Endodermal cell (in vitro differentiated cells): ENCODE data around the gene SMYD3. TPM values are rescaled to one million over a fixed set of nuclear protein-coding genes. Genes with fewer than 3 reads are reported as not detected.

ENCODE experiments used
- DNase-seq: peaks from one replicate; pipeline ENCODE4 v3.0.0-alpha.2; 2017
- H3K27ac ChIP-seq: 2 replicates; pipeline ENCODE4 v1.5.1; 2013; ENCODE audit warnings: mild to moderate bottlenecking, low read depth, low read length, moderate library complexity
- H3K27me3 ChIP-seq: 2 replicates; pipeline ENCODE4 v1.6.1; 2013; ENCODE audit warnings: mild to moderate bottlenecking, low read length, moderate library complexity; ENCODE audit not compliant: insufficient read depth, control insufficient read depth, poor library complexity, severe bottlenecking
- H3K36me3 ChIP-seq: 2 replicates; pipeline ENCODE4 v1.7.0; 2013; ENCODE audit warnings: mild to moderate bottlenecking, low read length, moderate library complexity; ENCODE audit not compliant: control insufficient read depth, insufficient read depth
- H3K4me1 ChIP-seq: one replicate; pipeline ENCODE4 v1.7.0; 2013; ENCODE audit warnings: low read length; ENCODE audit not compliant: control insufficient read depth, insufficient read depth
- H3K4me3 ChIP-seq: 2 replicates; pipeline ENCODE4 v1.5.1; 2013; ENCODE audit warnings: mild to moderate bottlenecking, low read length, moderate library complexity
- H3K9ac ChIP-seq: 2 replicates; pipeline ENCODE4 v1.6.1; 2013; ENCODE audit warnings: mild to moderate bottlenecking, low read length, moderate library complexity; ENCODE audit not compliant: poor library complexity, severe bottlenecking; ENCODE audit errors: extremely low read depth
- H3K9me3 ChIP-seq: 2 replicates; pipeline ENCODE4 v1.6.1; 2013; ENCODE audit warnings: mild to moderate bottlenecking, low read length, moderate library complexity; ENCODE audit not compliant: control insufficient read depth
- H3K27ac Mint-ChIP-seq: 2 replicates; pipeline ENCODE4 v1.8.0; 2020; ENCODE audit warnings: mixed read lengths
- H3K27me3 Mint-ChIP-seq: 2 replicates; pipeline ENCODE4 v1.8.0; 2021; ENCODE audit warnings: mild to moderate bottlenecking, mixed read lengths; ENCODE audit not compliant: insufficient read depth
- H3K36me3 Mint-ChIP-seq: 2 replicates; pipeline ENCODE4 v1.8.0; 2020; ENCODE audit warnings: low read depth, mixed read lengths
- H3K4me1 Mint-ChIP-seq: 2 replicates; pipeline ENCODE4 v1.8.0; 2020; ENCODE audit warnings: mixed read lengths
- H3K4me3 Mint-ChIP-seq: 2 replicates; pipeline ENCODE4 v1.8.0; 2020; ENCODE audit warnings: mild to moderate bottlenecking, moderate library complexity, mixed read lengths
- H3K9me3 Mint-ChIP-seq: 2 replicates; pipeline ENCODE4 v1.8.0; 2020; ENCODE audit warnings: mild to moderate bottlenecking, mixed read lengths
- CTCF ChIP-seq: fragments of 200-600 bp; sonication (generic); conservative IDR thresholded peaks from 2 replicates; pipeline ENCODE4 v1.5.0; 2021; ENCODE audit warnings: antibody characterized with exemption, mild to moderate bottlenecking
- WGBS, 2 experiments: methylation state at CpG; one replicate each; pipeline versions ENCODE4 v1.1.5 to v1.1.7; 2013; ENCODE audit warnings: missing lambda C conversion rate in 2 of 2, mixed read lengths in 1 of 2; ENCODE audit not compliant: insufficient coverage in 1 of 2, insufficient read length in 1 of 2; 5-methylcytosine and 5-hydroxymethylcytosine counted together
- total RNA-seq, 2 donors: library from RNA; stranded (reverse); fragmentation: NEBNext Ultra II Directional in 1 of 2; extraction: Animal tissue kit (Norgen Biotek cat#: 25700) in 1 of 2; gene quantifications; 2 replicates in 1 of 2; 3 replicates in 1 of 2; pipeline ENCODE4 v1.2.1, GENCODE V29; 2021

SMYD3 gene
- total RNA-seq, 2 donors from 2014 or later = 32.3 to 45.8 TPM

GRCh38 chr1:246165826-246166709 lies 341.0 kb downstream of the SMYD3 start:
- no peak overlapping the region for H3K27ac ChIP-seq

GRCh38 chr1:246164764-246165163 lies 342.3 kb downstream of the SMYD3 start:
- no peak overlapping the region for H3K27ac ChIP-seq
- Mint-ChIP-seq H3K27me3 (no peaks in the 10 kb centered on the region), H3K27ac (no peak overlapping the region), H3K4me1 (peaks cover 8% of the 10 kb centered on the region), H3K9me3 (no peaks in the 10 kb centered on the region), H3K36me3 (no peaks in the 10 kb centered on the region), H3K4me3 (no peak overlapping the region)
- H3K4me1 ChIP-seq = no peaks in the 10 kb centered on the region
- H3K9me3 ChIP-seq = no peaks in the 10 kb centered on the region
- H3K9ac ChIP-seq = no peak overlapping the region
- DNase-seq = no peak
- no peak overlapping the region for H3K4me3 ChIP-seq
- 96 to 97% methylated on average over 9 of the region's 9 CpGs for WGBS, 2 experiments
- no peak for TF ChIP-seq CTCF
- H3K36me3 ChIP-seq = no peaks in the 10 kb centered on the region
- no peaks in the 10 kb centered on the region for H3K27me3 ChIP-seq

More at GRCh38 chr1:246165826-246166709, 341.0 kb downstream of the SMYD3 start:
- no peak for DNase-seq
- no peak overlapping the region for H3K4me3 Mint-ChIP-seq
- H3K27ac Mint-ChIP-seq = no peak overlapping the region
- no peaks in the 10 kb centered on the region for H3K36me3 Mint-ChIP-seq
- Histone ChIP-seq H3K36me3 (no peaks in the 10 kb centered on the region), H3K4me3 (no peak overlapping the region), H3K27me3 (no peaks in the 10 kb centered on the region), H3K9me3 (no peaks in the 10 kb centered on the region), H3K9ac (no peak overlapping the region), H3K4me1 (no peaks in the 10 kb centered on the region)
- H3K9me3 Mint-ChIP-seq = no peaks in the 10 kb centered on the region
- 93 to 97% methylated on average over 4 to 7 of the region's 7 CpGs for WGBS, 2 experiments
- no peaks in the 10 kb centered on the region for H3K27me3 Mint-ChIP-seq
- TF ChIP-seq CTCF = no peak
- H3K4me1 Mint-ChIP-seq = peaks cover 2% of the 10 kb centered on the region

- H3K36me3 Mint-ChIP-seq = no peaks in the 10 kb centered on the region
- TF ChIP-seq CTCF = no peak
- no peak overlapping the region for H3K9ac ChIP-seq
- no peaks in the 10 kb centered on the region for H3K4me1 ChIP-seq
- H3K36me3 ChIP-seq = no peaks in the 10 kb centered on the region
- no peak for DNase-seq
- WGBS, 2 experiments = no CpG with 5 or more reads among the region's 1 CpG
- no peaks in the 10 kb centered on the region for H3K9me3 Mint-ChIP-seq
- no peak overlapping the region for H3K27ac ChIP-seq
- no peak overlapping the region for H3K27ac Mint-ChIP-seq
- H3K27me3 Mint-ChIP-seq = no peaks in the 10 kb centered on the region
- H3K4me1 Mint-ChIP-seq = peaks cover 11% of the 10 kb centered on the region
- no peak overlapping the region for H3K4me3 Mint-ChIP-seq
- H3K4me3 ChIP-seq = no peak overlapping the region
- no peaks in the 10 kb centered on the region for H3K27me3 ChIP-seq
- H3K9me3 ChIP-seq = no peaks in the 10 kb centered on the region
Observed at GRCh38 chr1:246162560-246162959, 344.5 kb downstream of the SMYD3 start.
